ENCODE results near the gene UST. TPM values are rescaled to one million over a fixed set of nuclear protein-coding genes. Genes with fewer than 3 reads are reported as not detected.

Gene UST
- total and polyA plus RNA-seq, 4 donors: 0.24 to 2.7 (median 0.87) TPM

- TF ChIP-seq NR2F2 (IDR thresholded peaks at IDR 0.05) (no peak), YY1 (IDR thresholded peaks at IDR 0.05) (no peak), GABPA (IDR thresholded peaks at IDR 0.05 in 1 of 2, conservative IDR thresholded peaks at IDR 0.05 in 1 of 2) (no peak), HNF4A (conservative IDR thresholded peaks at IDR 0.05) (no peak)
- no peak overlapping the region for H3K4me3 ChIP-seq (ENCODE audit: low read depth in 1 of 3, low read length in 3 of 3)
- no peaks in the 10 kb centered on the region for H3K36me3 ChIP-seq (ENCODE audit: control insufficient read depth in 4 of 4, insufficient read depth in 3 of 4, low read depth in 1 of 4, low read length in 3 of 4)
- no peak for DNase-seq (ENCODE audit: low spot score)
- no peaks in the 10 kb centered on the region for H3K4me1 ChIP-seq (ENCODE audit: control insufficient read depth in 4 of 4, insufficient read depth in 4 of 4, low read length in 3 of 4)
- no peak overlapping the region for H3K27ac ChIP-seq (ENCODE audit: low read depth in 1 of 2, low read length in 2 of 2)
- peaks cover 0 to 6% (median 0%) of the 10 kb centered on the region in 4 donors for H3K9me3 ChIP-seq (ENCODE audit: control insufficient read depth in 4 of 4, low read length in 3 of 4)
- no peak overlapping the region for H3K9ac ChIP-seq (ENCODE audit: low read depth in 1 of 2, low read length in 2 of 2)
- WGBS: 62% methylated on average over 1 of the region's 1 CpG
- no peaks in the 10 kb centered on the region for H3K27me3 ChIP-seq (ENCODE audit: control insufficient read depth in 4 of 4, insufficient read depth in 4 of 4, low read length in 3 of 4)
Measured at GRCh38 chr6:149095842-149096241, 349.0 kb downstream of the UST start.

DNA sequence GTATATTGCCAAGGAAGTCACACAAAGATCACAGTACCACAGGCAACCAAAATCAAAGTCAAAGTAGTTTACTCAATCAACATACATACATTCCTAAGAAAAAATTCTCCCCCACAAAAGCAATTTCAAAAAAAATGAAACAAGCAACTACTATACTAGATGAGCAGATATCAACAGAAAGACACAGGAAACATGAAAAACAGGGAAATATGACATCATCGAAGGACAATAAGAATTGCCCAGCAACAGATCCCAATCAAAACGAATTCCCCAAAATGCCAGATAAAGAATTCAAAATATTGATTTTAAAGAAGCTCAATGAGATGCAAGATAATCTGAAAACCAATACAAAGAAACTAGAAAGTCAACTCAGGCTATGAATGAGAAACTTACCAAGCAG, 351.0 kb downstream of the UST start:
- no peaks in the 10 kb centered on the region for H3K27me3 ChIP-seq (ENCODE audit: control insufficient read depth in 4 of 4, insufficient read depth in 4 of 4, low read length in 3 of 4)
- H3K9me3 ChIP-seq (ENCODE audit: control insufficient read depth in 4 of 4, low read length in 3 of 4): peaks cover 0 to 6% (median 0%) of the 10 kb centered on the region in 4 donors
- no peak overlapping the region for H3K9ac ChIP-seq (ENCODE audit: low read depth in 1 of 2, low read length in 2 of 2)
- 80% methylated on average over 2 of the region's 2 CpGs for WGBS
- H3K4me3 ChIP-seq (ENCODE audit: low read depth in 1 of 3, low read length in 3 of 3): no peak overlapping the region
- no peaks in the 10 kb centered on the region for H3K4me1 ChIP-seq (ENCODE audit: control insufficient read depth in 4 of 4, insufficient read depth in 4 of 4, low read length in 3 of 4)
- DNase-seq (ENCODE audit: low spot score): no peak
- TF ChIP-seq EGR1 (IDR thresholded peaks at IDR 0.05; ENCODE audit: low read depth in 2 of 2) (no peak), RAD21 (IDR thresholded peaks at IDR 0.05) (no peak), MAX (IDR thresholded peaks at IDR 0.05) (no peak), TAF1 (conservative IDR thresholded peaks at IDR 0.05) (no peak), CTCF (IDR thresholded peaks at IDR 0.05; ENCODE audit: low read depth, low read length, missing input control) (no peak), RXRA (IDR thresholded peaks at IDR 0.05) (no peak), FOXA2 (IDR thresholded peaks at IDR 0.05) (no peak), HNF4A (conservative IDR thresholded peaks at IDR 0.05) (no peak), NR2F2 (IDR thresholded peaks at IDR 0.05) (no peak), SP1 (IDR thresholded peaks at IDR 0.05) (no peak), ZBTB33 (IDR thresholded peaks at IDR 0.05) (no peak), ATF3 (IDR thresholded peaks at IDR 0.05) (no peak), FOXA1 (IDR thresholded peaks at IDR 0.05) (no peak), JUND (IDR thresholded peaks at IDR 0.05) (no peak)
- H3K36me3 ChIP-seq (ENCODE audit: control insufficient read depth in 4 of 4, insufficient read depth in 3 of 4, low read depth in 1 of 4, low read length in 3 of 4): no peaks in the 10 kb centered on the region
- H3K27ac ChIP-seq (ENCODE audit: low read depth in 1 of 2, low read length in 2 of 2): no peak overlapping the region
